WTC11 (cell line): ENCODE results near the gene MOXD1. TPM values are rescaled to one million over a fixed set of nuclear protein-coding genes. Genes with fewer than 3 reads are reported as not detected.

Experiments used
- ATAC-seq: fragments of 200-7000 bp; cut with Tn5 transposase; 2 replicates; pipeline ENCODE4 v1.10.0; 2021; ENCODE audit warnings: mild to moderate bottlenecking, moderate library complexity
- Bru-seq: library from RNA; stranded (reverse); fragments of 400-500 nt; gene quantifications from one replicate; lab custom pipeline; 2021; lab: Mats Ljungman, UMichigan
- CTCF ChIA-PET: fragments of 300-600 bp; sonication (Branson Sonifier 250); formaldehyde crosslinking; loops from one replicate; lab custom pipeline; 2021; ENCODE audit warnings: antibody characterized with exemption; lab: Charles Lee
- POLR2A ChIA-PET: fragments of 350-600 bp; sonication (Branson Sonifier 250); formaldehyde crosslinking; loops from one replicate; lab custom pipeline; 2021; ENCODE audit warnings: antibody characterized with exemption; lab: Charles Lee
- DNase-seq: peaks from one replicate; pipeline ENCODE4 v3.0.0; 2021; ENCODE audit warnings: low spot score
- H3K27ac Mint-ChIP-seq: 2 replicates; pipeline ENCODE4 v1.8.0; 2021; ENCODE audit warnings: mixed read lengths
- H3K27me3 Mint-ChIP-seq: 2 replicates; pipeline ENCODE4 v1.8.0; 2021; ENCODE audit warnings: low read depth, mild to moderate bottlenecking, moderate library complexity, mixed read lengths
- H3K36me3 Mint-ChIP-seq: 2 replicates; pipeline ENCODE4 v1.8.0; 2021; ENCODE audit warnings: mixed read lengths
- H3K4me1 Mint-ChIP-seq: 2 replicates; pipeline ENCODE4 v1.8.0; 2022; ENCODE audit warnings: mixed read lengths
- H3K4me3 Mint-ChIP-seq: 2 replicates; pipeline ENCODE4 v1.8.0; 2021; ENCODE audit warnings: mild to moderate bottlenecking, moderate library complexity, mixed read lengths
- H3K9me3 Mint-ChIP-seq: 2 replicates; pipeline ENCODE4 v1.8.0; 2021; ENCODE audit warnings: mixed read lengths
- ATF3 ChIP-seq: sonication (generic); formaldehyde crosslinking; conservative IDR thresholded peaks from 2 replicates; pipeline ENCODE4 v1.8.1; 2022; ENCODE audit warnings: mild to moderate bottlenecking, missing genetic modification reagents
- CTCF ChIP-seq: fragments of 200-600 bp; IDR thresholded peaks from 2 replicates; pipeline ENCODE4 v1.8.0; 2022; ENCODE audit warnings: antibody characterized with exemption
- ESRRA ChIP-seq: sonication (generic); formaldehyde crosslinking; IDR thresholded peaks from 2 replicates; pipeline ENCODE4 v1.8.1; 2022; ENCODE audit warnings: mild to moderate bottlenecking, missing genetic modification reagents, borderline replicate concordance
- FOXK1 ChIP-seq: sonication (generic); formaldehyde crosslinking; IDR thresholded peaks from 2 replicates; pipeline ENCODE4 v1.8.0; 2022; ENCODE audit warnings: mild to moderate bottlenecking, moderate library complexity, missing genetic modification reagents
- FOXP4 ChIP-seq: sonication (generic); formaldehyde crosslinking; IDR thresholded peaks from 2 replicates; pipeline ENCODE4 v1.8.0; 2022; ENCODE audit warnings: mild to moderate bottlenecking, missing genetic modification reagents
- HMGXB4 ChIP-seq: sonication (generic); formaldehyde crosslinking; IDR thresholded peaks from 2 replicates; pipeline ENCODE4 v1.8.1; 2023; ENCODE audit warnings: mild to moderate bottlenecking, moderate library complexity, missing genetic modification reagents
- JAZF1 ChIP-seq: fragments of 250-450 bp; sonication (Bioruptor Pico); IDR thresholded peaks from 2 replicates; pipeline ENCODE4 v1.9.0; 2021; ENCODE audit warnings: moderate library complexity, mild to moderate bottlenecking, inconsistent platforms
- MLX ChIP-seq: sonication (generic); formaldehyde crosslinking; IDR thresholded peaks from 2 replicates; pipeline ENCODE4 v1.8.1; 2023; ENCODE audit warnings: mild to moderate bottlenecking, missing genetic modification reagents, moderate library complexity
- NFATC4 ChIP-seq: fragments of 250-450 bp; sonication (Bioruptor Pico); IDR thresholded peaks from 2 replicates; pipeline ENCODE4 v1.9.0; 2021; ENCODE audit warnings: mild to moderate bottlenecking
- NR2C2 ChIP-seq: sonication (generic); formaldehyde crosslinking; IDR thresholded peaks from 2 replicates; pipeline ENCODE4 v1.8.0; 2022; ENCODE audit warnings: mild to moderate bottlenecking, missing genetic modification reagents
- OVOL2 ChIP-seq: fragments of 250-450 bp; sonication (Bioruptor Pico); IDR thresholded peaks from 2 replicates; pipeline ENCODE4 v1.9.0; 2021; ENCODE audit warnings: mild to moderate bottlenecking, borderline replicate concordance
- RELA ChIP-seq: sonication (generic); formaldehyde crosslinking; IDR thresholded peaks from 2 replicates; pipeline ENCODE4 v1.8.1; 2022; ENCODE audit warnings: missing genetic modification reagents, mild to moderate bottlenecking, borderline replicate concordance
- SMAD3 ChIP-seq: sonication (generic); formaldehyde crosslinking; IDR thresholded peaks from 2 replicates; pipeline ENCODE4 v1.8.0; 2022; ENCODE audit warnings: missing genetic modification reagents, mild to moderate bottlenecking, borderline replicate concordance
- STAT6 ChIP-seq: sonication (generic); formaldehyde crosslinking; conservative IDR thresholded peaks from 2 replicates; pipeline ENCODE4 v1.8.1; 2023; ENCODE audit warnings: mild to moderate bottlenecking, low read depth, missing genetic modification reagents, moderate library complexity
- TEAD1 ChIP-seq: sonication (generic); formaldehyde crosslinking; IDR thresholded peaks from 2 replicates; pipeline ENCODE4 v1.8.0; 2022; ENCODE audit warnings: mild to moderate bottlenecking, missing genetic modification reagents
- ZNF232 ChIP-seq: sonication (generic); formaldehyde crosslinking; IDR thresholded peaks from 2 replicates; pipeline ENCODE4 v1.8.0; 2022; ENCODE audit warnings: mild to moderate bottlenecking, missing genetic modification reagents
- long read RNA-seq, 3 experiments: library from RNA in 1 of 3; library from capped mRNA in 1 of 3; library from polyadenylated mRNA in 1 of 3; unstranded in 2 of 3; stranded (forward) in 1 of 3; transcript quantifications; one replicate each; pipeline ENCODE4 v2.0.0, GENCODE V29; 2021
- total RNA-seq: library from RNA; stranded (reverse); gene quantifications from 3 replicates; pipeline ENCODE4 v1.2.3, GENCODE V29; 2021
- TF ChIP-seq, protein P1 (sequence below): sonication (generic); formaldehyde crosslinking; IDR thresholded peaks from 2 replicates; pipeline ENCODE4 v1.8.1; 2022; ENCODE audit warnings: low read depth, missing genetic modification reagents, borderline replicate concordance
- TF ChIP-seq, protein P2 (sequence below): sonication (generic); formaldehyde crosslinking; IDR thresholded peaks from 2 replicates; pipeline ENCODE4 v1.8.0; 2022; ENCODE audit warnings: mild to moderate bottlenecking, missing genetic modification reagents
- TF ChIP-seq, protein P3 (sequence below): sonication (generic); formaldehyde crosslinking; IDR thresholded peaks from 2 replicates; pipeline ENCODE4 v1.8.1; 2023; ENCODE audit warnings: mild to moderate bottlenecking, missing genetic modification reagents, moderate library complexity

The MOXD1 gene
- total RNA-seq (1.7 to 2.4 TPM (median 2.3 TPM) in 3 replicates), Bru-seq, nascent RNA (percentile 32 among the genes with signal in this experiment)
- long read RNA-seq, experiment 1, transcript MOXD1-202 (12 exons, 3,059 nt) = major isoform, 9 of 15 reads
- long read RNA-seq, experiment 1, partial matches to known transcripts = 2 of 15 reads
- long read RNA-seq, experiment 1, other reads (novel, unspliced or antisense) = 3 of 15 reads
- long read RNA-seq, experiment 2, partial matches to known transcripts = 0 of 4 reads
- long read RNA-seq, experiment 2, other reads (novel, unspliced or antisense) = 0 of 4 reads
- long read RNA-seq, experiment 3 = 0 reads

- H3K27ac Mint-ChIP-seq = no peak within 1 kb of the TSS
- no peaks in the 10 kb centered on the region for H3K36me3 Mint-ChIP-seq
- ChIA-PET POLR2A (interaction anchor here (0.6 kb wide), 1 partner anchor 337 kb away, joined by 3 read pairs; no protein-coding TSS in a partner anchor), CTCF (interaction anchor here (1.2 kb wide), 1 partner anchor 121 kb away, joined by 8 read pairs; no protein-coding TSS in a partner anchor)
- peaks cover 75% of the 10 kb centered on the region for H3K27me3 Mint-ChIP-seq
- no peaks in the 10 kb centered on the region for H3K9me3 Mint-ChIP-seq
- 0 out of 2 replicates have a peak, but pooled peaks have one; percentile 40 for TF ChIP-seq RELA
- TF ChIP-seq ZNF232 (CRISPR knock-in tag) = 0 out of 2 replicates have a peak, but pooled peaks have one; percentile 45
- no peak for TF ChIP-seq NFATC4
- TF ChIP-seq TEAD1 (CRISPR knock-in tag) = peak; percentile 12; the same call in 1 of the 2 replicates
- TF ChIP-seq ESRRA (CRISPR knock-in tag) = peak; percentile 48; the same call in 1 of the 2 replicates
- TF ChIP-seq HMGXB4 (CRISPR knock-in tag) = peak; percentile 73; the same call in 1 of the 2 replicates
- TF ChIP-seq, protein P1, sequence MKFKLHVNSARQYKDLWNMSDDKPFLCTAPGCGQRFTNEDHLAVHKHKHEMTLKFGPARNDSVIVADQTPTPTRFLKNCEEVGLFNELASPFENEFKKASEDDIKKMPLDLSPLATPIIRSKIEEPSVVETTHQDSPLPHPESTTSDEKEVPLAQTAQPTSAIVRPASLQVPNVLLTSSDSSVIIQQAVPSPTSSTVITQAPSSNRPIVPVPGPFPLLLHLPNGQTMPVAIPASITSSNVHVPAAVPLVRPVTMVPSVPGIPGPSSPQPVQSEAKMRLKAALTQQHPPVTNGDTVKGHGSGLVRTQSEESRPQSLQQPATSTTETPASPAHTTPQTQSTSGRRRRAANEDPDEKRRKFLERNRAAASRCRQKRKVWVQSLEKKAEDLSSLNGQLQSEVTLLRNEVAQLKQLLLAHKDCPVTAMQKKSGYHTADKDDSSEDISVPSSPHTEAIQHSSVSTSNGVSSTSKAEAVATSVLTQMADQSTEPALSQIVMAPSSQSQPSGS (CRISPR knock-in tag) = no peak
- no peak for TF ChIP-seq ATF3 (CRISPR knock-in tag)
- peak; percentile 46; the same call in 1 of the 2 replicates for TF ChIP-seq FOXK1 (CRISPR knock-in tag)
- peak within 1 kb of the TSS; percentile 83 for H3K4me3 Mint-ChIP-seq
- ATAC-seq (peak; percentile 81), DNase-seq (peak; percentile 72)
- peaks cover 20% of the 10 kb centered on the region for H3K4me1 Mint-ChIP-seq
Measured at GRCh38 chr6:132400883-132401617, at the start of gene MOXD1. Gene MOXD1 (minus strand): TSS chr6:132401475. CDS start chr6:132401426, 49 bp downstream.

- ATAC-seq = no peak
- CTCF ChIA-PET = interaction anchor here (1.2 kb wide), 1 partner anchor 167 kb away, joined by 3 read pairs; no protein-coding TSS in a partner anchor
- Mint-ChIP-seq H3K36me3 (peaks cover 11% of the 10 kb centered on the region), H3K27me3 (no peaks in the 10 kb centered on the region; the same call in 1 of the 2 replicates), H3K27ac (no peak overlapping the region), H3K4me3 (no peak overlapping the region), H3K4me1 (peaks cover 19% of the 10 kb centered on the region), H3K9me3 (peaks cover 16% of the 10 kb centered on the region)
- DNase-seq = no peak
- TF ChIP-seq NR2C2 (CRISPR knock-in tag) = no peak
- TF ChIP-seq SMAD3 (CRISPR knock-in tag) = no peak
- no peak for TF ChIP-seq OVOL2 (CRISPR knock-in tag)
- no peak for TF ChIP-seq CTCF
- TF ChIP-seq, protein P2, sequence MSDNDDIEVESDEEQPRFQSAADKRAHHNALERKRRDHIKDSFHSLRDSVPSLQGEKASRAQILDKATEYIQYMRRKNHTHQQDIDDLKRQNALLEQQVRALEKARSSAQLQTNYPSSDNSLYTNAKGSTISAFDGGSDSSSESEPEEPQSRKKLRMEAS = no peak
- no peak for TF ChIP-seq STAT6 (CRISPR knock-in tag)
- TF ChIP-seq FOXP4 (CRISPR knock-in tag) = no peak
- TF ChIP-seq, protein P3, sequence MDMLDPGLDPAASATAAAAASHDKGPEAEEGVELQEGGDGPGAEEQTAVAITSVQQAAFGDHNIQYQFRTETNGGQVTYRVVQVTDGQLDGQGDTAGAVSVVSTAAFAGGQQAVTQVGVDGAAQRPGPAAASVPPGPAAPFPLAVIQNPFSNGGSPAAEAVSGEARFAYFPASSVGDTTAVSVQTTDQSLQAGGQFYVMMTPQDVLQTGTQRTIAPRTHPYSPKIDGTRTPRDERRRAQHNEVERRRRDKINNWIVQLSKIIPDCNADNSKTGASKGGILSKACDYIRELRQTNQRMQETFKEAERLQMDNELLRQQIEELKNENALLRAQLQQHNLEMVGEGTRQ (CRISPR knock-in tag) = no peak
- no peak for TF ChIP-seq MLX (CRISPR knock-in tag)
- no peak for TF ChIP-seq RELA
- no peak for TF ChIP-seq JAZF1 (CRISPR knock-in tag)
- TF ChIP-seq, all 79 proteins: peak for 0
- POLR2A ChIA-PET = no interaction called here
Measured at GRCh38 chr6:132446855-132447241, 45.6 kb upstream of the MOXD1 start.
